Activated T-helper 9 cell treated with anti-CD3 and anti-CD28 coated beads, Interleukin-2, amount 50 U/mL, for 16 hours (primary cell): ENCODE results near the gene RNU1-2.
"Not testable (repeated sequence)": the region's sequence is repeated elsewhere in the genome, so short reads cannot be mapped to it uniquely, and the experiment has no call there.

Experiments used
- DNase-seq: peaks from one replicate; pipeline ENCODE4 v3.0.0-alpha.2; 2020; ENCODE audit warnings: low read depth

RNU1-2 gene

DNA sequence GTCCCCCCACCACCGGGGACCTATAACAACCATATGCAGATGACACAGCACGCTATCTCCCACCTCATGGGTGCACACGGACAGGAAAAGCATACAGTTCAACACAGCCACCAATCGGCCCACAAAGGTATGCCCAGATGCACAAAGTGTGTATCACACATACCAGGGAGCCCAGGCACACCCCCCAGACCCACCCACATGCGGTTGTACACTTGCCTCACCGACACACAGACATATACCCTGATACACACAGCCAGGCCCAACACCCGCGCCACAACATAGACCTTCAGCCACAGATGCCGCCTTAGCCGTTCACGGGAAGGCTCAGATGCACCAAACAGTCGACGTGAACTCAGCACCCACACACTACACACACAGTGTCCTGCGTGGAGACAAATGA is 31.5 kb downstream of the RNU1-2 start:
- DNase-seq: no peak

DNA sequence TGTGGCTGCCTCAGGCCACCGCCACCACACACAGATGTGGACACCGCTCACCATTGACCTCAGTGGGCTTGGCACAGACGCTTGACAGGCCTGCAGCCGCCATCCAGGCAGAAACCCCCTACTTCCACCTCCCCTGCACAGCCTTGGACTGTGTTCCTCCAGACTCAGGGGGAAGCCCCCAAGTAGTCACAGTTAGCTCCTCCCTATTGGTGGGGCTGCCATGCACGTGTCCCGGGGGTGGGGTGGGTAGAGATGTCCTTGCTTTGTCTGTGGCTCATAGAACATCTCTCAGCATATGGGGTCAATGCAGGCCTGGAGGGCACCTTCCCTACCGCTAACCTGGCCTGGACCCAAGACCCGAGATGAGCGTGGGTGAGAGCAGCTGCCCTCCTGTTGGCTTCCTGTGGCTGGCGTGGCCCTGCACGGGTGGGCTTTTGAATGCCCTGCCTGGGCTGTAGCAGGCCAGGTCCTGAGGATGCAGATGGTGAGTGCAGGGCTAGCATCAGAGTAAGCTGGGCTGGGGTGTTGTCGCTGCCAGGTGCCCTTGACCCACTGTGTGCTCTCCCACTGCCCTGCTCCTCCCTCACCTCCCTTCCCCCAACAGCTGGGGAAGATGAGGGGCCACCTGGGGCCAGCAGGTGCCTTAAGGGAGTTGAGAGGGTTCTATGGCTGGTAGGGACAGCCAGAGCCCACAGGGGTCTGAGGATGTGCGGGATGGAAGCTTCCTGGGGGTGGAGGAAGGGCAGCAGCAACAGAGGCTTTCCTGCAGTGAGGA is 32.1 kb downstream of the RNU1-2 start:
- no peak for DNase-seq

DNA sequence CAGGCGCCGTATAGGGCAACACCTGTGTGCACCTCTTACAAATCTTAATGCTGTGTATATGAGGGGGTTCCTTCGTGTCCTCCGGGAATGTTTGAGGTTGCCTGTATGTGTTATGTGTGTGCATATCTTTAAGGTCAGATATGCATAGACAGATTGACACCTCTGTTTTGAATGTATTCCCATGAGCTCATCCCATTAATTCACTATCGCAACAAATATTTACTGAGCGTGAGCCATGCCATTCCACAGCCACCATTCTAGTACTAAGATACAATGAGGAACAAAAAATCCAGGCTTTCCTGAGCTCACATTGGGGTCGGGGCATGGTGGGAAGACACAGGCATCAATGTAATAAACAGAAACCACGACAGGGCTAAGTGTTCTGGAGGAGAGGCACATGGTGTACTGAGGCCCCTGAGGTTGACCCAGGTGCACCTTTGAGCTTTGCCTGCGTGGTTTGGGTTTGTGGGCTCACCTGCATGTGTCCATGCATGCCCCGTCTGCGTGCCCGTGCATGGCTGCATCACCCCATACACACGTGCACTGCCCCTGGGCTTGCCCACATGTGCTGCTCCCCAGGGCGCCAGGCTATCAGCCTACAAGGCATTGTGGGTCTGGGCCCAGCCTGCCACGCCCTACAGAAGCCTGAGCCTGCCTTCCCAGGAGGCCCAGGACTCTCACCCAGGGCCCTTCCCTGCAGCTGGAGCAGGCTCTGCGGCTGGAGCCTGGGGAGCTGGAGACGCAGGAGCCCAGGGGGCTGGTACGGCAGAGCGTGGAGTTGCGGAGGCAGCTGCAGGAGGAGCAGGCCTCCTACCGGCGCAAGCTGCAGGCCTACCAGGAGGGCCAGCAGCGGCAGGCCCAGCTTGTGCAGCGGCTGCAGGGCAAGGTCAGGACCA is 33.6 kb downstream of the RNU1-2 start:
- DNase-seq: not testable (repeated sequence)

DNA sequence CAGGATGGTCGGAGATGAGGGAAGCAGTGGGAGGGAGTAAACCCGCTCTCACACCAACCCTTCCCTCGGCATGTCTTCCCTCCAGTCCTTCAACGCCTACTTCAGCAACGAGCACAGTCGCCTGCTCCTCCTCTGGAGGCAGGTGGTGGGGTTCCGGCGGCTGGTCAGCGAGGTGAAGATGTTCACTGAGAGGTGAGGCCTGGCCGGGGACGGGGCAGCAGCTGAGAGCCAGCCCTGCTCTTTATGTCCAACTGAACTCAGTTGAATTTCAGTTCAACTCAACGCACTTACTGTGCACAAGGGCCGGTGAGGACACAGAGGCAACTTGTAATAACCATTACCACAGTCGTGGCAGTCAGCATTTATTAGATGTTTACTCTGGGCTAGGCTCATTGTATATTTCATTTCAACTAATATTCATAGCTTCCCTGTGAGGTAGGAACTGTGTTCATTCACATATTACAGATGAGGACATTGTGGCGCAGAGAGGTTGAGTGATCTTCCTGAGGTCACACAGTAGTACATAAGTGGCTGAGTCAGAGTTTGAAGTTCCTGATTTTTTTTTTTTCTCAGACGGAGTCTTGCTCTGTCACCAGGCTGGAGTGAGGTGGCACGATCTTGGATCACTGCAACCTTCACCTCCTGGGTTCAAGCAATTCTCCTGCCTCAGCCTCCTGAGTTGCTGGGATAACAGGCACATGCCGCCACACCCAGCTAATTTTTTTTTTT is 35.6 kb downstream of the RNU1-2 start:
- not testable (repeated sequence) for DNase-seq

DNA sequence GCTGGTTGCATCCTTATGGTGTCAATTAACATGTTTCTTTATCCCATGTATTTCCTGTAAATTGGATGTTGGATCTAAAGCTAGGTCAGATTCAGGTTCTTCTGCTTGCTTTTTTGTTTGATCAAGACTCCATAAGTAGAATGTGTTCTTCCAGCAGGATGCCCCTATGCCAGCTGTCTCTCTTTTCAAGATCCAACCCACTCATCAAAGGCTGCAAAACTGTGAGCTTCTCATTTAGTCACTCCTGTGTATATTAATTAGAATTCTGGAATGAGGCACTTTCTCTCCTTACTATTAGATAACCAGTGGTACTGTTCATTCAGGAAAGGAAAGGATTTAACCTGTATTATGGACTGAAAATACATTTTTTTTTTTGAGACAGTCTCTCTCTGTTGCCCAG is 38.2 kb downstream of the RNU1-2 start:
- not testable (repeated sequence) for DNase-seq

DNA sequence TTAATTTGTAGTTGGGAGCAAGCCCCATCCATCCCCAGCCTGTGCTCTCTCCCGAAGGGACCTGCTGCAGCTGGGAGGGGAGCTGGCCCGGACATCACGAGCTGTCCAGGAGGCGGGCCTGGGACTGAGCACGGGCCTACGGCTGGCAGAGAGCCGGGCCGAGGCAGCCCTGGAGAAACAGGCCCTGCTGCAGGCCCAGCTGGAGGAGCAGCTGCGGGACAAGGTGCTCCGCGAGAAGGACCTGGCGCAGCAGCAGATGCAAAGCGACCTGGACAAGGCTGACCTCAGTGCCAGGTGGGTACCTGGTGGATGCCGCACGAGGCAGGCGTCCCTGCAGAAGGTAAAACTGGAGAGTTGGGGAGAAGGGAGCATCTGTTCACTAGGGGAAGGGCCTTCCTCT is 40.8 kb downstream of the RNU1-2 start:
- DNase-seq: not testable (repeated sequence)

DNA sequence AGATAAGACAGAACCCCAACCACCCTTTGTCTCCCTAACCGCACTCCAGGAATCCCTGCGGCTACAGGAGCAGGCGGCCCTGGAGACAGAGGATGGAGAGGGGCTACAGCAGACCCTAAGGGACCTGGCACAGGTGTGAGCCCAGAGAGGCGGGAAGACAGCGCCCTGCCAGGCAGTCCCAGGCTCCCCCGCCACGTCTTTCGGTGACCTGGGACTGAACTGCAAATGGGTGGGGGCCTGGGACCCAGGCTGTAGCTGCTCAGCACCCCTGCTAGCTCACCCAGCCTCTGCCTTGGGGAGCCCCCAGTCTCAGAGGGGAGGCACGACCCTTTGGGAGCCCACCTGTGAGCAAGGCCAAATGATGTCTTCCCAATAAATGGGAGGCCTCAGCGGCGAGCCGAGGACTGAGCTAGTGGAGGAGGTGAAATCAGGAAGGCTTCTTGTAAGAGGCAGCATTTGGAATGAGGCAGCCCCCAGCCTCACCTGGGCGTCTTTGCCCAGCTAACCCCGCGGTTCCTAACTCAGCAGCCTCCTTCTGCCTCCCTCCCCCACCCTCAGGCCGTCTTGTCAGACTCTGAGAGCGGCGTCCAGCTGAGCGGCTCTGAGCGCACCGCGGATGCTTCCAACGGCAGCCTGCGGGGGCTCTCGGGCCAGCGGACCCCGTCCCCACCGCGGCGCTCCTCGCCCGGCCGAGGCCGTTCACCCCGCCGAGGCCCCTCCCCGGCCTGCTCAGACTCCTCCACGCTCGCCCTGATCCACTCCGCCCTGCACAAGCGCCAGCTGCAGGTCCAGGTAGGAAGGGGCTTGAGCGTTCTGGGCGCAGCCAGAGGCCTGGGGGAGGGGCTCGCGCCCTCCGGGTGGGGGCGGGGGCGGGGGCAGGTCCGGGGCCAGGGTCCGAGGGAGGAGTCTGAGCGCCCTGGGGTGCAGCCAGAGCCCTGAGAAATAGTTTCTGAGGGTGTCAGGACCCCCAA is 42.9 kb downstream of the RNU1-2 start:
- no peak for DNase-seq

DNA sequence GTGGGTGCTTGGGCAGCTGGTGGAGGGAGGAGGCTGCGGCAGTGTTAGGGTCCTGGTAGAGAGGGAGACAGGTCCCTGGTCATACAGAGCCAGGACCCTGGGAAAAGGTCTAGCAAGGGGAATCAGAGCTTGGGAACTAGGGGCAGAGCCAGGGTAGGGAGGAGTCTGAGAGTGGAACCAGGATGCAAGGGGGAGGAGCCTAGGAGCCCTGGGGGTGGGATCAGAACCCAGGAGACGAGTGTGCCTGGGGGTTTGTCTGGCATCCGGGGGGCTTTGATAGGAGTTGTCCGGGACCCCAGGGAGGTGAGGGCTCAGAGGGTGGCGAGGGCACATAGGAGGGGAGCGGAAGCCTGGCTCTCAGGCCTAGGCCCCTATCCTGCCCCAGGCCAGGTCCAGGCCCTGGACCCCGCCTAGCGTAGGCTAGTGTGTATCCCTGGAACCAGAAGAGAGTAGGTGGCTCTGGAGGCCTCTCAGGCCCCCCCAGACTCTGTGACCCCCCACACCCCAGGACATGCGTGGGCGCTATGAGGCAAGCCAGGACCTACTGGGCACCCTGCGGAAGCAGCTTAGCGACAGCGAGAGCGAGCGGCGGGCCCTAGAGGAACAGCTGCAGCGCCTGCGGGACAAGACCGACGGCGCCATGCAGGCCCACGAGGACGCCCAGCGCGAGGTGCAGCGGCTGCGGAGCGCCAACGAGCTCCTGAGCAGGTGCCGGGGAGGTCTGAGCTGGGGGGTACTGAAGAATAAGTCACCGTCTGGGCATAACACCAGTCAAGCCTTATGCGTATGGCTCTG is 43.8 kb downstream of the RNU1-2 start:
- not testable (repeated sequence) for DNase-seq

DNA sequence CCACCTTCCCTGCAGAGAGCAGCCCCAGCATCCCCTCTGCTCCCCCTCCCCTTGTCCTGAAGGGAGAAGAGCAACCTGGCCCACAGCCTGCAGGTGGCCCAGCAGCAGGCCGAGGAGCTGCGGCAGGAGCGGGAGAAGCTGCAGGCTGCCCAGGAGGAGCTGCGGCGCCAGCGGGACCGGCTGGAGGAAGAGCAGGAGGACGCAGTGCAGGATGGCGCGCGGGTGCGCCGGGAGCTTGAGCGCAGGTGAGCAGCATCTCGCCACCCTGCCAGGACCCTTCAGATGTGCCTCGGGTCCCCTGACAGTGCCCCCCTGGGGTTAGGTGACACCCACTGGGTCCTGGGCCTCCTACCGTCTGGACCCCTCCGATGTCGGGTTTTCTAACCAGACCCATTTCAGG is 48.3 kb downstream of the RNU1-2 start:
- no peak for DNase-seq

DNA sequence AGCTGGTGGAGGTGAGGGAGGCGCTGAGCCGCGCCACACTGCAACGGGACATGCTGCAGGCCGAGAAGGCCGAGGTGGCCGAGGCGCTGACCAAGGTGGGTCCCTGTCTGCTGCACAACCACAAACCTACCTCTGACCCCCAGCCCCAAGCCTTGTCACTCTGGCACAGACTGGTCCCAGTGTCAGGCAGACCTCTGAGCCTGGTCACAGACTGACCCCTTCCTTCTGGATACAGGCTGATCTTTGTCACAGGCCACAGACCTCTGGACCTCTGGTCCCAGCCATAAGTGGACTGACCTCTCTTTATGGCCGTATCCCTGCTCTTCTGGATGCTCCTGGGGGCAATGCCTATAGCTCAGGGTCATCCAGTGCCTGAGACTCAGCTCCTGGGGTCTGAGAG is 49.7 kb downstream of the RNU1-2 start:
- not testable (repeated sequence) for DNase-seq
